OCI-LY3 (cell line): ENCODE measurements around the gene EIF2D.

Source experiments
- H2AFZ ChIP-seq: fragments of 200-600, 300-600 bp; shearing (Covaris generic); 2 replicates; pipeline ENCODE4 v1.6.0; 2014; ENCODE audit warnings: antibody characterized with exemption, low read depth, low read length
- H3K27ac ChIP-seq: fragments of 200-600, 300-600 bp; sonication (generic); 2 replicates; pipeline ENCODE4 v1.5.1; 2014; ENCODE audit warnings: mild to moderate bottlenecking, low read length, moderate library complexity, mixed read lengths
- H3K27me3 ChIP-seq: fragments of 200-600, 300-600 bp; sonication (generic); 2 replicates; pipeline ENCODE4 v1.6.1; 2014; ENCODE audit warnings: low read depth, low read length, mixed read lengths
- H3K36me3 ChIP-seq: fragments of 200-600, 300-600 bp; sonication (generic); replicated peaks from 2 replicates; pipeline ENCODE3; 2014; ENCODE audit warnings: low read depth, low read length, mixed read lengths
- H3K4me1 ChIP-seq: fragments of 300-600, 200-600 bp; sonication (generic); 2 replicates; pipeline ENCODE4 v1.6.1; 2014; ENCODE audit warnings: low read length, mixed read lengths
- H3K4me2 ChIP-seq: fragments of 200-600, 300-600 bp; sonication (generic); 2 replicates; pipeline ENCODE4 v1.6.1; 2014; ENCODE audit warnings: low read length, mixed read lengths
- H3K4me3 ChIP-seq: fragments of 300-600, 200-600 bp; sonication (generic); 2 replicates; pipeline ENCODE4 v1.5.1; 2014; ENCODE audit warnings: antibody characterized with exemption, mild to moderate bottlenecking, low read length, moderate library complexity
- H3K79me2 ChIP-seq: fragments of 300-600, 200-600 bp; shearing (Covaris generic); 2 replicates; pipeline ENCODE4 v1.6.1; 2014; ENCODE audit warnings: mild to moderate bottlenecking, low read length, mixed read lengths
- H3K9ac ChIP-seq: fragments of 300-600, 200-600 bp; shearing (Covaris generic); 2 replicates; pipeline ENCODE4 v1.6.0; 2014; ENCODE audit warnings: mild to moderate bottlenecking, low read length, moderate library complexity
- H3K9me3 ChIP-seq: fragments of 200-600, 300-600 bp; shearing (Covaris generic); 2 replicates; pipeline ENCODE4 v1.6.1; 2014; ENCODE audit warnings: low read length, mixed read lengths; ENCODE audit not compliant: insufficient read depth
- H4K20me1 ChIP-seq: fragments of 200-600, 300-600 bp; sonication (generic); 2 replicates; pipeline ENCODE4 v1.6.1; 2016; ENCODE audit warnings: low read length, mixed read lengths; ENCODE audit not compliant: insufficient read depth
- EZH2phosphoT487 ChIP-seq: fragments of 200-600 bp; shearing (Covaris generic); IDR thresholded peaks from 2 replicates; pipeline ENCODE4 v1.6.1; 2018; ENCODE audit warnings: antibody characterized with exemption, mixed run types, low read depth
- TF ChIP-seq, protein P1 (sequence below): fragments of 200-600, 300-600 bp; sonication (generic); IDR thresholded peaks from 2 replicates; pipeline ENCODE4 v1.5.1; 2014; ENCODE audit warnings: antibody characterized with exemption, low read length, low read depth

EIF2D gene

DNA sequence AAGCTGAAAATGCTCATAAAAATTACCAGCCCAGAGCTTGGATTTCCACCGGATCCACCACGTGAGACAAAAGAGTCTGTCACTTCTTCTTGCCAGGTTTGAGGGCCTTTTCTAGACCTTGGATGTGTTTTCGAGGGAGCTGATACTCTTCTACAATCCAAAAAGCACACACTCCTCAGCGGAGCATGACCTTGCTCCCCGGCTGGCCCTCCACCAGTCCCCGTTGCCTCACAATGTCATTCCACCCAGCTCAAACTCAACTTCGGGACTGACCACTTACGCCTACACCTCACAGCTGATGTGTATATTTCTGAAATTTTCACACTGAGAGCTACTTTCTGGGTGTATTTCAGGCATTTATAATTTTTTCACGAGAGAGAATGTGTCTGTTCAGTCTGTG is 20.6 kb downstream of the EIF2D start:
- no peak overlapping the region for H2AFZ ChIP-seq
- no peak overlapping the region for H3K27ac ChIP-seq
- H3K36me3 ChIP-seq, result peaks cover 75% of the 10 kb centered on the region
- H4K20me1 ChIP-seq, result peaks cover 5% of the 10 kb centered on the region; the same call in 1 of the 2 replicates
- H3K4me1 ChIP-seq, result peaks cover 5% of the 10 kb centered on the region; the same call in 1 of the 2 replicates
- H3K79me2 ChIP-seq, result no peaks in the 10 kb centered on the region
- H3K4me3 ChIP-seq, result no peak overlapping the region
- no peak for TF ChIP-seq EZH2phosphoT487
- TF ChIP-seq, protein P1, sequence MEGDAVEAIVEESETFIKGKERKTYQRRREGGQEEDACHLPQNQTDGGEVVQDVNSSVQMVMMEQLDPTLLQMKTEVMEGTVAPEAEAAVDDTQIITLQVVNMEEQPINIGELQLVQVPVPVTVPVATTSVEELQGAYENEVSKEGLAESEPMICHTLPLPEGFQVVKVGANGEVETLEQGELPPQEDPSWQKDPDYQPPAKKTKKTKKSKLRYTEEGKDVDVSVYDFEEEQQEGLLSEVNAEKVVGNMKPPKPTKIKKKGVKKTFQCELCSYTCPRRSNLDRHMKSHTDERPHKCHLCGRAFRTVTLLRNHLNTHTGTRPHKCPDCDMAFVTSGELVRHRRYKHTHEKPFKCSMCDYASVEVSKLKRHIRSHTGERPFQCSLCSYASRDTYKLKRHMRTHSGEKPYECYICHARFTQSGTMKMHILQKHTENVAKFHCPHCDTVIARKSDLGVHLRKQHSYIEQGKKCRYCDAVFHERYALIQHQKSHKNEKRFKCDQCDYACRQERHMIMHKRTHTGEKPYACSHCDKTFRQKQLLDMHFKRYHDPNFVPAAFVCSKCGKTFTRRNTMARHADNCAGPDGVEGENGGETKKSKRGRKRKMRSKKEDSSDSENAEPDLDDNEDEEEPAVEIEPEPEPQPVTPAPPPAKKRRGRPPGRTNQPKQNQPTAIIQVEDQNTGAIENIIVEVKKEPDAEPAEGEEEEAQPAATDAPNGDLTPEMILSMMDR, result no peak
- no peaks in the 10 kb centered on the region for H3K27me3 ChIP-seq
- no peak overlapping the region for H3K9ac ChIP-seq
- H3K4me2 ChIP-seq, result no peak overlapping the region
- H3K9me3 ChIP-seq, result no peaks in the 10 kb centered on the region

DNA sequence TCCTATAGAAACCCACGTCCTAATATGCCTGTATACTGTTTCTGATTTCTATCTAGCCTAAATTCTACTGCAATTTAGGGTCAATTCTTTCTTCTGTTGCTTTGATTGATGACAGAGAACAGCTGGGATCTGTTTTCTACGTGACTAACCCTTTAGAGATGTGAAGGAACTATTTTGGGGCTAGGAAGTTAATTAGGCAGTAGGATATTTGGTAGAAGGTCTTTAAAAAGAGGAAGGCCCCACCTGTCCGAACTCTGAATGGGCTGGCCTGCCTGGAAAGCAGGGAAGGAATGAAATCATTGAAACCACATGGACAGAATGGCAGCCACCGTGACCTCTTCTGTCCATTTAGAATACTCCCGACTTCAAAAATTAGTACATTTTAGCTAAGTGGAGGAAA is 21.0 kb downstream of the EIF2D start:
- H2AFZ ChIP-seq, result no peak overlapping the region
- no peaks in the 10 kb centered on the region for H3K9me3 ChIP-seq
- no peak for TF ChIP-seq EZH2phosphoT487
- TF ChIP-seq, protein P1, result no peak
- peaks cover 5% of the 10 kb centered on the region; the same call in 1 of the 2 replicates for H3K4me1 ChIP-seq
- no peak overlapping the region for H3K4me2 ChIP-seq
- H3K27me3 ChIP-seq, result no peaks in the 10 kb centered on the region
- no peak overlapping the region for H3K4me3 ChIP-seq
- H3K27ac ChIP-seq, result no peak overlapping the region
- H3K9ac ChIP-seq, result no peak overlapping the region
- H4K20me1 ChIP-seq, result peaks cover 5% of the 10 kb centered on the region; the same call in 1 of the 2 replicates
- peaks cover 78% of the 10 kb centered on the region for H3K36me3 ChIP-seq
- no peaks in the 10 kb centered on the region for H3K79me2 ChIP-seq

- H3K4me1 ChIP-seq, result peaks cover 5% of the 10 kb centered on the region; the same call in 1 of the 2 replicates
- H3K9me3 ChIP-seq, result no peaks in the 10 kb centered on the region
- H3K4me3 ChIP-seq, result no peak overlapping the region
- no peak overlapping the region for H3K9ac ChIP-seq
- H3K4me2 ChIP-seq, result no peak overlapping the region
- H3K27ac ChIP-seq, result peak overlapping the region; percentile 9
- TF ChIP-seq EZH2phosphoT487, result no peak
- TF ChIP-seq, protein P1, result peak; percentile 83
- no peak overlapping the region for H2AFZ ChIP-seq
- H3K27me3 ChIP-seq, result no peaks in the 10 kb centered on the region
- H4K20me1 ChIP-seq, result peaks cover 5% of the 10 kb centered on the region; the same call in 1 of the 2 replicates
- H3K36me3 ChIP-seq, result peaks cover 78% of the 10 kb centered on the region
- H3K79me2 ChIP-seq, result no peaks in the 10 kb centered on the region
Observed at GRCh38 chr1:206590025-206590758, 22.1 kb downstream of the EIF2D start.

GRCh38 chr1:206589206-206589605 is 23.1 kb downstream of the EIF2D start:
- Histone ChIP-seq H3K4me1 (peaks cover 5% of the 10 kb centered on the region; the same call in 1 of the 2 replicates), H3K4me3 (no peak overlapping the region), H3K79me2 (no peaks in the 10 kb centered on the region), H3K27me3 (no peaks in the 10 kb centered on the region), H3K36me3 (peaks cover 80% of the 10 kb centered on the region), H2AFZ (no peak overlapping the region), H4K20me1 (peaks cover 5% of the 10 kb centered on the region; the same call in 1 of the 2 replicates), H3K9me3 (no peaks in the 10 kb centered on the region), H3K9ac (no peak overlapping the region), H3K4me2 (no peak overlapping the region), H3K27ac (no peak overlapping the region)
- no peak for TF ChIP-seq EZH2phosphoT487
- TF ChIP-seq, protein P1, result no peak
